ENCODE data around the gene ELAC1.
"Not testable (repeated sequence)": the region's sequence is repeated elsewhere in the genome, so short reads cannot be mapped to it uniquely, and the experiment has no call there.

Gene ELAC1

GRCh38 chr18:50986360-50987087 lies 18.7 kb downstream of the ELAC1 start:
- TF ChIP-seq, protein P1, sequence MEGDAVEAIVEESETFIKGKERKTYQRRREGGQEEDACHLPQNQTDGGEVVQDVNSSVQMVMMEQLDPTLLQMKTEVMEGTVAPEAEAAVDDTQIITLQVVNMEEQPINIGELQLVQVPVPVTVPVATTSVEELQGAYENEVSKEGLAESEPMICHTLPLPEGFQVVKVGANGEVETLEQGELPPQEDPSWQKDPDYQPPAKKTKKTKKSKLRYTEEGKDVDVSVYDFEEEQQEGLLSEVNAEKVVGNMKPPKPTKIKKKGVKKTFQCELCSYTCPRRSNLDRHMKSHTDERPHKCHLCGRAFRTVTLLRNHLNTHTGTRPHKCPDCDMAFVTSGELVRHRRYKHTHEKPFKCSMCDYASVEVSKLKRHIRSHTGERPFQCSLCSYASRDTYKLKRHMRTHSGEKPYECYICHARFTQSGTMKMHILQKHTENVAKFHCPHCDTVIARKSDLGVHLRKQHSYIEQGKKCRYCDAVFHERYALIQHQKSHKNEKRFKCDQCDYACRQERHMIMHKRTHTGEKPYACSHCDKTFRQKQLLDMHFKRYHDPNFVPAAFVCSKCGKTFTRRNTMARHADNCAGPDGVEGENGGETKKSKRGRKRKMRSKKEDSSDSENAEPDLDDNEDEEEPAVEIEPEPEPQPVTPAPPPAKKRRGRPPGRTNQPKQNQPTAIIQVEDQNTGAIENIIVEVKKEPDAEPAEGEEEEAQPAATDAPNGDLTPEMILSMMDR (IDR thresholded peaks at IDR 0.05; ENCODE audit: low read depth, low read length) = no peak
- H3K9me3 ChIP-seq = no peaks in the 10 kb centered on the region
- no peak for DNase-seq
- no peaks in the 10 kb centered on the region for H3K4me1 ChIP-seq
- H3K36me3 ChIP-seq = no peaks in the 10 kb centered on the region
- H3K27me3 ChIP-seq = no peaks in the 10 kb centered on the region
- no peak overlapping the region for H3K4me3 ChIP-seq (ENCODE audit: low read depth, low read length)

- TF ChIP-seq, protein P1 (IDR thresholded peaks at IDR 0.05; ENCODE audit: low read depth, low read length) = no peak
- DNase-seq = no peak
- H3K4me3 ChIP-seq (ENCODE audit: low read depth, low read length) = no peak overlapping the region
- no peaks in the 10 kb centered on the region for H3K9me3 ChIP-seq
- H3K4me1 ChIP-seq = no peaks in the 10 kb centered on the region
- H3K27me3 ChIP-seq = no peaks in the 10 kb centered on the region
- H3K36me3 ChIP-seq = no peaks in the 10 kb centered on the region
These were observed 19.4 kb downstream of the ELAC1 start for GRCh38 chr18:50987261-50987660.

DNA sequence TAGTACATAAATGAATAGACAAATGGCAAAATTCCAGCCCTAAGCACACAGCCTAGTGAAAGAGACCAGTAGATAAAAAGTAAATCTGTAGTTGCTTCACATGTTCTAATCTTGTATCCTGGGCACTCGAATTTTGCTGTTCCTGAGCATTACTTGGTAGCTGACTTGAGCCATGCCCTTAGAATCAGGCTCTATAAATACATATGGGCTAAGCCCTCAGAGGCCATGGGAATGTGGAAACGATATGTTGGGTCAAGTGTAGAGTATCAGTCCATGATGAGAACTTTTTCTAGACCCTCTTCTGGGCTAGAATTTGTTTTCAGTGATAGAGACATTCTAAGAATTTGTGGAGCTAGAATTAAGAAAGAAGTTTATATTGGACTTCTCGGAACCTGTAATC lies 21.9 kb downstream of the ELAC1 start:
- DNase-seq = no peak
- no peaks in the 10 kb centered on the region for H3K36me3 ChIP-seq
- no peaks in the 10 kb centered on the region for H3K27me3 ChIP-seq
- no peaks in the 10 kb centered on the region for H3K4me1 ChIP-seq
- no peak overlapping the region for H3K4me3 ChIP-seq (ENCODE audit: low read depth, low read length)
- TF ChIP-seq, protein P1 (IDR thresholded peaks at IDR 0.05; ENCODE audit: low read depth, low read length) = no peak
- H3K9me3 ChIP-seq = no peaks in the 10 kb centered on the region

DNA sequence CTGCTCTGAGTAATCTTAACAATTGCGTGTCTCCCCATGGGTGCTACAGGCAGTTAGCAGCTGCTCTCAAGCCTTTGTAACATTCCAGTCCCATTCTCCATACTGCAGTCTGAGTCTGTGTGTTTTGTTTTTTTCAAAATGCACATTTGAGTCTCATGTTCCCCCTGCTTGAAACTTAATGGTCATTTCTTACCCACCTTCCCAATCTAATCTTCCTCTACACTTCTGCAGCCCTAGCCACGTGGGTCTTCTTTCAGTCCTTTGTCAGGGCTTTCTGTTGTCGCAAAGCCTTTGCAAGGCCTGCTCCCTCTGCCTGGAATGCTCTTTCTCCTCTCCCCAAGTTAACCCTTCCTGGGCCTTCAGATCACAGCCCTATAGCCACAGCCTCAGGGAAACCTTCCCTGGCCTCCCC lies 24.5 kb downstream of the ELAC1 start:
- TF ChIP-seq, protein P1 (IDR thresholded peaks at IDR 0.05; ENCODE audit: low read depth, low read length) = no peak
- H3K9me3 ChIP-seq = no peaks in the 10 kb centered on the region
- H3K4me1 ChIP-seq = no peaks in the 10 kb centered on the region
- no peak for DNase-seq
- H3K36me3 ChIP-seq = no peaks in the 10 kb centered on the region
- H3K4me3 ChIP-seq (ENCODE audit: low read depth, low read length) = no peak overlapping the region
- no peaks in the 10 kb centered on the region for H3K27me3 ChIP-seq

- H3K36me3 ChIP-seq = no peaks in the 10 kb centered on the region
- no peak overlapping the region for H3K4me3 ChIP-seq (ENCODE audit: low read depth, low read length)
- H3K9me3 ChIP-seq = no peaks in the 10 kb centered on the region
- H3K27me3 ChIP-seq = no peaks in the 10 kb centered on the region
- DNase-seq = no peak
- TF ChIP-seq, protein P1 (IDR thresholded peaks at IDR 0.05; ENCODE audit: low read depth, low read length) = no peak
- H3K4me1 ChIP-seq = no peaks in the 10 kb centered on the region
These were observed 26.2 kb downstream of the ELAC1 start for GRCh38 chr18:50994031-50994430.

- not testable (repeated sequence) for H3K4me3 ChIP-seq (ENCODE audit: low read depth, low read length); H3K4me1 ChIP-seq; DNase-seq
These were observed 35.3 kb downstream of the ELAC1 start for GRCh38 chr18:51003174-51003573.

More at GRCh38 chr18:51003174-51003573, 35.3 kb downstream of the ELAC1 start:
- H3K36me3 ChIP-seq, H3K27me3 ChIP-seq, H3K9me3 ChIP-seq: not testable (repeated sequence)
